Stimulated activated CD8-positive, alpha-beta memory T cell treated with anti-CD3 and anti-CD28 coated beads, Interleukin-2, amount 100 ng/mL, for 48 hours (primary cell): Measurements from ENCODE around the gene SRF.
A peak's percentile ranks its signal among the peaks of the same experiment; 100 is the strongest.

Experiments
- DNase-seq, 2 donors: peaks; one replicate each; pipeline ENCODE4 v3.0.0-alpha.2; 2020; ENCODE audit warnings: low read depth in 2 of 2

Gene SRF

GRCh38 chr6:43216200-43216599, 45.1 kb downstream of the SRF start:
- DNase-seq: no peak

DNA sequence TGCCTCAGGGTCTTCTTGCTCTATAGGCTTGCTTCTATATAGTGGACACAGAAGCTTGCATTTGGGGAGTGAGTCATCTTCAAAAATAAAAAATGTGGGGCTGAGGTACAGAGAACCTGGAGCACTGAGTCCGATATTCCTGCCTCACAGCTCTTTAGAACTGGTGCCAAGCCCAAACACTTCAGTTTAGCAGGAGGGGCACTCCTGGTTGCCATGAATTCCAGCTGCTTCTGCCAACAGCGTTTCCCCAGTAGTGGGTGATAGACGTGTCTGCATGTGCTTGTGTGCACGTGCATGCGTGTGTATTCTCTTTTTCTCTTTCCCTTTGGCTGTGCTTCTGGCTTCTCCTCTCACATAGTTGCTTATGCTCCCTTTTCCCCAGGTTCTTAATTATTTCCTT, 46.3 kb downstream of the SRF start:
- no peak for DNase-seq

- DNase-seq: no peak
Measured at GRCh38 chr6:43219119-43219518, 48.0 kb downstream of the SRF start.

GRCh38 chr6:43219814-43220213, 48.7 kb downstream of the SRF start:
- no peak for DNase-seq

- no peak for DNase-seq
Measured at GRCh38 chr6:43220439-43220951, 49.4 kb downstream of the SRF start.

- no peak for DNase-seq
Measured at GRCh38 chr6:43221046-43221972, 50.2 kb downstream of the SRF start.

DNA sequence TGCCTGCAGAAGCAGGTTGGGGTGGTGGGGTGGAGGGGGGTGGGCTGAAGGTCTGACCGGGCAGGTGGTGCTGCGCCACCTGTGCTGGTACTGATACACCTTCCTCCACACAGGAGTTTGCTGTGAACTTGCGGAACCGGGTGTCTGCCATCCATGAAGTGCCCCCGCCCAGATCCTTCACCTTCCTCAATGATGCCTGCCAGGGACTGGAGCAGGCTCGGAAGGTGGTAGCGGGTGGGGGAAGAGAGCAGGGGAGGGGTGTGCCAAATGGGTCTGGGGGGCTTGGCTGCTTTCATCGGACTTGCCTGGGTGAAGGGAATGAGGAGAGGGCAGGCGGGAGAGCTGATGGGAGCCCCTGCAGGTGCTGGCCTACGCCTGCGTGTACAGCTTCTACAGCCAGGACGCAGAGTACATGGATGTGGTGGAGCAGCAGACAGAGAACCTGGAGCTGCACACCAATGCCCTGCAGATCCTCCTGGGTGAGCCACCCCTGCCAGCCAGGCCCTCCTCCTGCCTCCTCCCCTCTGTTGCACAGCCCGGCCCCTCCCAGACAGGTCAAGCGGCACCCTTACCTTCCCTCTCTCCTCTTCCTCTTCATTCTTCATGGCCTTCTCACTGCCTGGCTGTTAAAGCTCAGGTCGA, 51.5 kb downstream of the SRF start:
- DNase-seq: no peak

DNA sequence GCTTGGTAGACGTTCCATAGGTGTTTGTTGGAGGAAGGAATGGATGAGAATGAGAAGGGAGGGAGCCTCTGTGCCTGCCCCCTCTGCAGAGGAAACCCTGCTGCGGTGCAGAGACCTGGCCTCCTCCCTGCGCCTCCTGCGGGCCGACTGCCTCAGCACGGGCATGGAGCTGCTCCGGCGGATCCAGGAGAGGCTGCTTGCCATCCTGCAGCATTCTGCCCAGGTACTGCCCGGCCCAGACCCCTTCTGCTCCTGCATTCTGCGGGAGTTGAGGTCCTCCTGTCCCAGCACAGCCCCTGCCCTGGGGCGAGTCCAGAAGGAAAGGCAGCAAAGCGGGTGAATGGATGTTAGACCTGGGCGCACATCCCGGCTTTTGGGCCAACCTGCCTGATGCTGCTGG, 52.1 kb downstream of the SRF start:
- no peak for DNase-seq

- DNase-seq: no peak
Measured at GRCh38 chr6:43226192-43226851, 55.3 kb downstream of the SRF start.

DNA sequence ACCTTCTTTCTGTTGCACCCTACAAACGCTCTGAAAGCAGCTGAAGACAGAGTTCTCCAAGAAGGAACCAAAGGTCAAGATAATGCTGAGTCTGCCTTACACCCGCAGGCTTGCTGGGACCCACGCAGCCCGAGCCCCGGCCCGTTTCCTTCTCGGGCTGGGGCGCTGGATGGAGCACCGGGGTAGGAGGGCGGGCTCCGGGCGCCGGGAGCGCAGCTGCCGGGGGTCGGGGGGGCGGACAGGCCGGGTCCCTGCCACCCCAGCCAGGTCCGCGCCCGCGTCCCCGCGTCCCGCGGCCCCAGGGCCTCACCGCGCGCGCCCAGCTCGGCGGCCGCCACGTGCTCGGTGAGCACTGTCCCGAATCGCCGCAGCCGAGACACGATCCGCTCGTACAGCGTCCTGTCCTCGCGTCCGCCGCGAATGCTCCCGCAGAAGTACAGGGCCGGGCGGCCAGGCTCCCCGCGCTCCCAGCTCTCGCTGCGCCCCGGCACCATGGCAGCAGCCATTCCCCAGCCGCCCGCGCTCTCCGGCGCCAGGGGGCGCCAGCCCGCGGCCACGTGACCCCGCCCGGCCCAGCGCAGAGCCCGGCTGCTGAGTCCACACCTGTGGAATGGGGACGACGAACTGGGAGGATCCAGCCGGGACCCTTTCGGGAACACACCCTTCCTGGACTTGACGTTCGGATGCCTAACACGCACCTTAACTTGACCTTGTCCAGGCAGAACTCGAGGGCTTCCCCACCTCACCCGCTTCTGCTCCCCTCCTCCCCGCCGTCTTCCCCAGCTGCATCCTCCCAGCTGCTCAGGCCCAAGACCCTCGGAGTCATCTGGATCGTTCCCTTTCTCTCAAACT, 58.1 kb downstream of the SRF start, which contains the start of gene DNPH1:
TSS of gene DNPH1 (minus strand) at position 531 of the 852 bp plus-strand sequence. CDS start at position 506, 25 bp downstream.
- peak; percentile 67 to 68 for DNase-seq

GRCh38 chr6:43229803-43230620, 58.9 kb downstream of the SRF start:
- no peak for DNase-seq

DNA sequence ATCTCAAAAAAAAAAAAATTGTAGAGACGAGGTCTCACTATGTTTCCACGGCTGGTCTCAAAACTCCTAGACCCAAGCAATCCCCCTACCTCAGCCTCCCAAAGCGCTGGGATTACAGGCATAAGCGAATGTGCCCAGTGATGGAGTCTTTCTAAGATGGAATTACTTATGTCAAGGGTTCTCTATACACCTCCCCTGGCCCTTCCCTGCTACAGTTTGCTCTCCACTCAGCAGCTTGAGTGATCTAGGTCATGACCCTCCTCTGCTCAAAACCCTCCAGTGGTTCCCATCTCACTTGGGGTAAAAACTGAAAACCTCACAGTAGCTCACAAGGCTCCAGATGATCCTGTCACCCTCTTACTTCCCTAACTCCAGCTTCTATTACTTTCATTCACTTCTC, 60.0 kb downstream of the SRF start:
- DNase-seq: no peak
